Heart right ventricle (tissue), 16 donors: ENCODE measurements around the gene CYTH4. TPM values are rescaled to one million over a fixed set of nuclear protein-coding genes. Genes with fewer than 3 reads are reported as not detected.

Experiments used
- ATAC-seq, 8 donors: fragments of 200-7000 bp; cut with Tn5 transposase; one replicate each; pipeline ENCODE4 v1.9.1; 2020; ENCODE audit warnings: mild to moderate bottlenecking in 8 of 8, moderate library complexity in 8 of 8, moderate number of reproducible peaks in 1 of 8
- DNase-seq, 2 donors: peaks; one replicate each; pipeline ENCODE4 v3.0.0-alpha.2; 2020
- H3K27ac ChIP-seq, 10 donors: fragments of 200-600 bp; sonication (generic) in 2 of 10; one replicate each; pipeline versions ENCODE4 v1.5.0 to v1.8.0; 2020 to 2022; ENCODE audit warnings: mild to moderate bottlenecking in 3 of 10
- H3K27me3 ChIP-seq, 7 donors: fragments of 200-600 bp; one replicate each; pipeline ENCODE4 v1.8.0; 2021 to 2022; ENCODE audit warnings: mild to moderate bottlenecking in 2 of 7
- H3K36me3 ChIP-seq, 9 donors: fragments of 200-600 bp; sonication (generic) in 1 of 9; one replicate each; pipeline versions ENCODE4 v1.5.0 to v1.8.0; 2020 to 2022; ENCODE audit warnings: mild to moderate bottlenecking in 2 of 9
- H3K4me1 ChIP-seq, 9 donors: fragments of 200-600 bp; sonication (generic) in 1 of 9; one replicate each; pipeline versions ENCODE4 v1.5.0 to v1.8.0; 2020 to 2022; ENCODE audit warnings: mild to moderate bottlenecking in 4 of 9
- H3K4me3 ChIP-seq, 10 donors: fragments of 200-600 bp; sonication (generic) in 2 of 10; one replicate each; pipeline versions ENCODE4 v1.5.0 to v1.8.0; 2020 to 2022; ENCODE audit warnings: mild to moderate bottlenecking in 7 of 10, moderate library complexity in 2 of 10
- H3K9me3 ChIP-seq, 11 donors: fragments of 200-600 bp in 10 of 11; sonication (generic) in 2 of 11; one replicate each; pipeline versions ENCODE4 v1.5.0 to v1.8.0; 2013 to 2022; ENCODE audit warnings: mild to moderate bottlenecking in 2 of 11, control low read depth in 1 of 11, moderate library complexity in 1 of 11
- WGBS, 2 donors: extraction: QIAGEN DNeasy Blood & Tissue Kit; methylation state at CpG; one replicate each; pipeline ENCODE4 v1.1.7; 2013; ENCODE audit warnings: inconsistent platforms in 1 of 2; 5-methylcytosine and 5-hydroxymethylcytosine counted together
- intact Hi-C, 10 donors: fragments of 100-400 bp; cut with DNase I; formaldehyde crosslinking; loops; one replicate each; pipeline versions ENCODE4 v1.11.1 to v1.14.2; 2022
- polyA plus RNA-seq, 2 donors: library from polyadenylated mRNA; stranded (reverse); fragments of 200-250 nt; gene quantifications; one replicate each; pipeline ENCODE4 v1.2.3, GENCODE V29; 2013
- total RNA-seq, 10 donors: library from RNA; stranded (reverse); fragmentation: NEBNext Ultra II Directional in 3 of 10; extraction: Animal tissue kit (Norgen Biotek cat#: 25700) in 3 of 10; gene quantifications; one replicate each; pipeline versions ENCODE4 v1.2.1 to v1.2.4, GENCODE V29; 2021 to 2023
- TF ChIP-seq, protein P1 (sequence below), 9 donors: fragments of 200-600 bp; sonication (generic) in 2 of 9; IDR thresholded peaks; one replicate each; pipeline versions ENCODE4 v1.5.0 to v1.8.0; 2021 to 2022; ENCODE audit warnings: antibody characterized with exemption in 9 of 9, mild to moderate bottlenecking in 5 of 9, moderate library complexity in 1 of 9
- donor health status: Arrhythmogenic right ventricular cardiomyopathy.
- donor health status: ischemic (EF 13 %, LVEDD 7.1; RV severe dilation, severe dysfunction).
- donor health status: healthy with polysubstance abuse.
- donor health status: DM: no; HTN: yes; CAD: no.
- donor health status: DM: no; HTN: no; CAD: no.
- donor health status: ischemic (EF 25% LVEDD 6.9; RV normal size, moderate dysfunction).
- donor health status: ischemic (EF 25% LVEDD 5.7; RV mildly dilated, moderate dysfunction).
- donor health status: healthy.
- donor health status: DM: yes; HTN: yes; CAD: no.
- donor health status: Ischemic cardiomyopathy.
- donor health status: ischemic (EF 35%, LVEDD 5.7; RV mildly dilated, moderate dysfunction).
- donor health status: nonischemic (EF 11% LVEDD 7.7; RV severe dilation, severe dysfunction).
- donor health status: DM: yes; HTN: yes; CAD: no.
- donor health status: PGD.
- donor health status: ischemic (EF 29% LVEDD 5.4; RV normal size, mild dysfunction).
- donor health status: nonischemic (EF 23%, LVEDD 6.1; RV moderate dilation, normal function).

Gene CYTH4
- total and polyA plus RNA-seq, 12 donors: 1.8 to 29.3 (median 4.3) TPM

DNA sequence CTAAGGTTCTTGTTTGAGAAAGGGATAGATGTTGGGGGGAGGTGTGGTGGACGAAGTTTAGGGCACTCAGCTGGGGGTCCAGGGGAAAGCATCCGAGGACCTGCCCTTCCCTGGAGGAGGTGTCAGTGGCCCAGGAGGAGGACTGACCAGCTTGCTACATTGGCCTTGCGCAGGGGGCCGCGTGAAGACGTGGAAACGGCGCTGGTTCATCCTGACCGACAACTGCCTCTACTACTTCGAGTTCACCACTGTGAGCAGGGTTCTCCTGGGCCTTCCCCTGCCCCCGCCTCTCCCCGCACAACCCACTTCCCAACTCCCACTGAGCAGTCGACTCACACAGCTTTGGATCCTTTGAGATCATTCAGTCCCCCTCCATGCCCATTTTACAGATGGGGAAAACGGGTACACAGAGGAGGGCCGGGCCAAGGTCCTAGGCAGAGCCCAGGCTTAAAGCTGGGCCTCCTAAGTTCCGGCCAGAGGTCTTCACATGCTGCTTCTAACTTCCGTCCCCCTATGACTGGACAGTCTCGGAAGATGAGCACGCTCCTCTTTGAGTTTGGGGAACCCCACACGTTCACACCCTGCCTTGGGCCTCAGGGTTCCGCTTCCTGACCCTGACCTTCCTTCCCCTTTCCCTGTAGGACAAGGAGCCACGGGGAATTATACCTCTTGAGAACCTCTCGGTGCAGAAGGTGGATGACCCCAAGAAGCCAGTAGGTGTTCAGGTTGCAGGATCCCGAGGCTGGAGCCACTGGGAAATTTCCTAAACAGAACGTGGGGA, 28.7 kb downstream of the CYTH4 start:
- intact Hi-C loops: loop anchor here in 5 of 10 donors (5.0 to 10.0 kb wide), 5 partner anchors 44 to 906 kb away; partner anchors contain the start of genes CDC42EP1 (in 3 of the 5) and ELFN2 (in 2 of the 5)
- H3K4me3 ChIP-seq: no peak overlapping the region
- H3K27ac ChIP-seq: peak overlapping the region in 2 of 10 donors; percentile 66 to 80
- peak in 4 of 8 donors; percentile 13 to 30 (median 22) for ATAC-seq
- H3K4me1 ChIP-seq: peaks cover 5 to 87% (median 26%) of the 10 kb centered on the region in 9 donors
- TF ChIP-seq, protein P1, sequence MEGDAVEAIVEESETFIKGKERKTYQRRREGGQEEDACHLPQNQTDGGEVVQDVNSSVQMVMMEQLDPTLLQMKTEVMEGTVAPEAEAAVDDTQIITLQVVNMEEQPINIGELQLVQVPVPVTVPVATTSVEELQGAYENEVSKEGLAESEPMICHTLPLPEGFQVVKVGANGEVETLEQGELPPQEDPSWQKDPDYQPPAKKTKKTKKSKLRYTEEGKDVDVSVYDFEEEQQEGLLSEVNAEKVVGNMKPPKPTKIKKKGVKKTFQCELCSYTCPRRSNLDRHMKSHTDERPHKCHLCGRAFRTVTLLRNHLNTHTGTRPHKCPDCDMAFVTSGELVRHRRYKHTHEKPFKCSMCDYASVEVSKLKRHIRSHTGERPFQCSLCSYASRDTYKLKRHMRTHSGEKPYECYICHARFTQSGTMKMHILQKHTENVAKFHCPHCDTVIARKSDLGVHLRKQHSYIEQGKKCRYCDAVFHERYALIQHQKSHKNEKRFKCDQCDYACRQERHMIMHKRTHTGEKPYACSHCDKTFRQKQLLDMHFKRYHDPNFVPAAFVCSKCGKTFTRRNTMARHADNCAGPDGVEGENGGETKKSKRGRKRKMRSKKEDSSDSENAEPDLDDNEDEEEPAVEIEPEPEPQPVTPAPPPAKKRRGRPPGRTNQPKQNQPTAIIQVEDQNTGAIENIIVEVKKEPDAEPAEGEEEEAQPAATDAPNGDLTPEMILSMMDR (IDR thresholded peaks at IDR 0.05): no peak
- H3K27me3 ChIP-seq: peaks cover 0 to 5% (median 0%) of the 10 kb centered on the region in 7 donors
- 84 to 89% methylated on average over 25 of the region's 25 CpGs for WGBS, 2 donors
- DNase-seq: no peak
- H3K36me3 ChIP-seq: peaks cover 0 to 66% (median 0%) of the 10 kb centered on the region in 9 donors
- H3K9me3 ChIP-seq: no peaks in the 10 kb centered on the region

DNA sequence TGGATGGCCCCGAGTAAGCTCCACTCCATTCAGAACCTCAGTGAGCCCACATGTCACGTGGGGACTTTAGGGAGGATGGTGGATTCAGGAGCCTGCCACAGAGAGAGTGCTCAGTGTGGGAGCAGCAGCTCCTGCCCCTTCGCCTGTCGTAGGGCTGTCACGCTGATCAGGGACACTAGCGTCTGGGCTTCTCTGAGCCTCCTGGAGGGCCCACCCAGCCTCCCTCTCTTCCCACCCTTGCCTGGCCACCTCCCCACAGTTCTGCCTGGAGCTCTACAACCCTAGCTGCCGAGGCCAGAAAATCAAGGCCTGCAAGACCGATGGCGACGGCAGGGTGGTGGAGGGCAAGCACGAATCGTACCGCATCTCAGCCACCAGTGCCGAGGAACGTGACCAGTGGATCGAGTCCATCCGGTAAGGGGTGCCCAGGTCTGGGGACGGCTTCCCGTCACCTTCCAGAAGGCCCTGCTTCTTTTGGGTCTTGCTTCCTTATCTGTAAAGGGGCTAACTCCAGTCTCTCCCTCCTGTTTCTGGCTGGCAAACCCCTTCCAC, 29.5 kb downstream of the CYTH4 start:
- Histone ChIP-seq H3K4me1 (peaks cover 5 to 79% (median 25%) of the 10 kb centered on the region in 9 donors), H3K36me3 (peaks cover 0 to 62% (median 0%) of the 10 kb centered on the region in 9 donors), H3K4me3 (no peak overlapping the region), H3K9me3 (no peaks in the 10 kb centered on the region), H3K27me3 (peaks cover 0 to 7% (median 0%) of the 10 kb centered on the region in 7 donors), H3K27ac (peak overlapping the region in 2 of 10 donors; percentile 66 to 80)
- DNase-seq: no peak
- ATAC-seq: no peak
- 91 to 93% methylated on average over 19 of the region's 19 CpGs for WGBS, 2 donors
- TF ChIP-seq, protein P1 (IDR thresholded peaks at IDR 0.05): no peak
- intact Hi-C loops: loop anchor here in 5 of 10 donors (5.0 to 10.0 kb wide), 5 partner anchors 45 to 907 kb away; partner anchors contain the start of genes CDC42EP1 (in 3 of the 5) and ELFN2 (in 2 of the 5)

DNA sequence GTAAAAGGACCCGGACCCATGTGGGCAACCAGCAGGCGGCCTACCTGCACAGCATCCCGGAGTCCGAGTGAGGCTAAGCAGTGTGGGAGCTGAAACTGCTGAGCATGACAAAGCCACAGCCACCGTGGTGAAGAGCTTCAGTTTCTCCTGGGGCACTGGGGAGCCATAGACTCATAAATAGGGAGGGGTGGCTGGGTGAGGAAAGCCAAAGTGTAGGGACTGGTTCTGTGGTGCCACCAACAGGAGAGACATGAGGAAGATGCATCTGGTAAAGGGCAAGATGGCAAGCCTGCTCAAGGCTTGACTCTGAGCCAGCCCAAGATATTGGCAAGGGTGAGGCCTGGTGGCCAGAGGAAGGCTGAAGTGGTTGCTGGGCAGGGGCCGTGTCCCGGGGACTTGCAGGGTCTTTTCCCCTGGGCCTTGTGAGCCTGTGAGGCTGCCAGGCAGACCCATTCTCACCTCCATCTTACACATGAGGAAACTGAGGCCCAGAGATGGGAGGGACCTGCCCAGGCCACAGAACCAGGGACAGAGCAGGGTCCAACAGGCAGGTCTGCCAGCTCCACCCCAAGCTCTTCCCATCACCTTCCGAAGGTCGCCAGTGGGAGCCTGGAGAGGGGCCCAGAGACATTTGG, 30.4 kb downstream of the CYTH4 start:
- DNase-seq (no peak), ATAC-seq (no peak)
- WGBS, 2 donors: 84 to 88% methylated on average over 9 of the region's 9 CpGs
- TF ChIP-seq, protein P1 (IDR thresholded peaks at IDR 0.05): no peak
- intact Hi-C loops: loop anchor here in 5 of 10 donors (5.0 to 10.0 kb wide), 5 partner anchors 45 to 908 kb away; partner anchors contain the start of genes CDC42EP1 (in 3 of the 5) and ELFN2 (in 2 of the 5)
- Histone ChIP-seq H3K36me3 (peaks cover 0 to 62% (median 0%) of the 10 kb centered on the region in 9 donors), H3K9me3 (no peaks in the 10 kb centered on the region), H3K4me3 (no peak overlapping the region), H3K27me3 (peaks cover 0 to 12% (median 0%) of the 10 kb centered on the region in 7 donors), H3K4me1 (peaks cover 5 to 70% (median 16%) of the 10 kb centered on the region in 9 donors), H3K27ac (no peak overlapping the region)
